Tibial nerve (tissue), 3 donors: ENCODE results near the gene TGFA.

Experiments used
- CTCF ChIP-seq, 5 experiments: fragments of 200-600 bp in 3 of 5; fragments of 450-650 bp in 2 of 5; sonication (generic) in 3 of 5; IDR thresholded peaks; one replicate each; pipeline ENCODE4 v1.5.1; 2016 to 2019; ENCODE audit warnings: antibody characterized with exemption in 5 of 5, mild to moderate bottlenecking in 3 of 5, moderate library complexity in 2 of 5
- POLR2A ChIP-seq, 2 donors: fragments of 450-650 bp; IDR thresholded peaks; one replicate each; pipeline ENCODE4 v1.6.1; 2017; ENCODE audit warnings: antibody characterized with exemption in 2 of 2, mild to moderate bottlenecking in 2 of 2, moderate library complexity in 2 of 2

- no peak for TF ChIP-seq CTCF (IDR thresholded peaks at IDR 0.05)
- no peak for TF ChIP-seq POLR2A (IDR thresholded peaks at IDR 0.05)
These were observed 93.3 kb downstream of the TGFA start for GRCh38 chr2:70460333-70460732.
